22Rv1 (cell line): ENCODE results near the gene SUGCT.

Source experiments
- CTCF ChIP-seq: fragments of 450-650 bp; IDR thresholded peaks from 2 replicates; pipeline ENCODE4 v1.5.1; 2017; ENCODE audit warnings: mild to moderate bottlenecking
- ZFX ChIP-seq: fragments of 450-650 bp; IDR thresholded peaks from 2 replicates; pipeline ENCODE4 v1.6.1; 2017; ENCODE audit warnings: antibody characterized with exemption, borderline replicate concordance

- TF ChIP-seq CTCF = no peak
- no peak for TF ChIP-seq ZFX
Observed at GRCh38 chr7:40701836-40702551, 567.2 kb downstream of the SUGCT start.
